Measurements from ENCODE around the gene VCAM1. TPM values are rescaled to one million over a fixed set of nuclear protein-coding genes. Genes with fewer than 3 reads are reported as not detected.

The VCAM1 gene
- total RNA-seq, 1 experiment from 2014 or later: not detected

DNA sequence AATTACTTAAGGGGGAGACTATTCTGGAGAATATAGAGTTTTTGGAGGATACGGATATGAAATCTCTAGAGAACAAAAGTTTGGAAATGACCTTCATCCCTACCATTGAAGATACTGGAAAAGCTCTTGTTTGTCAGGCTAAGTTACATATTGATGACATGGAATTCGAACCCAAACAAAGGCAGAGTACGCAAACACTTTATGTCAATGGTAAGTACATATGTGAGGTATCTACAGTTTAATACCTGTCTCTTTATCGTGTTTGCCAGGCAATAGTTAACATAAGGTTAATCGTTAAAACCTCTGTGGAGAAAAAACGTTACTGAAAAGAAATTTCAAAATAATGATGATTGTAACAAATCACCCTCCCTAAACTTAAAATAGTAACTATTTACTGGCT is 11.8 kb downstream of the VCAM1 start (continued):
- TF ChIP-seq, protein P1, sequence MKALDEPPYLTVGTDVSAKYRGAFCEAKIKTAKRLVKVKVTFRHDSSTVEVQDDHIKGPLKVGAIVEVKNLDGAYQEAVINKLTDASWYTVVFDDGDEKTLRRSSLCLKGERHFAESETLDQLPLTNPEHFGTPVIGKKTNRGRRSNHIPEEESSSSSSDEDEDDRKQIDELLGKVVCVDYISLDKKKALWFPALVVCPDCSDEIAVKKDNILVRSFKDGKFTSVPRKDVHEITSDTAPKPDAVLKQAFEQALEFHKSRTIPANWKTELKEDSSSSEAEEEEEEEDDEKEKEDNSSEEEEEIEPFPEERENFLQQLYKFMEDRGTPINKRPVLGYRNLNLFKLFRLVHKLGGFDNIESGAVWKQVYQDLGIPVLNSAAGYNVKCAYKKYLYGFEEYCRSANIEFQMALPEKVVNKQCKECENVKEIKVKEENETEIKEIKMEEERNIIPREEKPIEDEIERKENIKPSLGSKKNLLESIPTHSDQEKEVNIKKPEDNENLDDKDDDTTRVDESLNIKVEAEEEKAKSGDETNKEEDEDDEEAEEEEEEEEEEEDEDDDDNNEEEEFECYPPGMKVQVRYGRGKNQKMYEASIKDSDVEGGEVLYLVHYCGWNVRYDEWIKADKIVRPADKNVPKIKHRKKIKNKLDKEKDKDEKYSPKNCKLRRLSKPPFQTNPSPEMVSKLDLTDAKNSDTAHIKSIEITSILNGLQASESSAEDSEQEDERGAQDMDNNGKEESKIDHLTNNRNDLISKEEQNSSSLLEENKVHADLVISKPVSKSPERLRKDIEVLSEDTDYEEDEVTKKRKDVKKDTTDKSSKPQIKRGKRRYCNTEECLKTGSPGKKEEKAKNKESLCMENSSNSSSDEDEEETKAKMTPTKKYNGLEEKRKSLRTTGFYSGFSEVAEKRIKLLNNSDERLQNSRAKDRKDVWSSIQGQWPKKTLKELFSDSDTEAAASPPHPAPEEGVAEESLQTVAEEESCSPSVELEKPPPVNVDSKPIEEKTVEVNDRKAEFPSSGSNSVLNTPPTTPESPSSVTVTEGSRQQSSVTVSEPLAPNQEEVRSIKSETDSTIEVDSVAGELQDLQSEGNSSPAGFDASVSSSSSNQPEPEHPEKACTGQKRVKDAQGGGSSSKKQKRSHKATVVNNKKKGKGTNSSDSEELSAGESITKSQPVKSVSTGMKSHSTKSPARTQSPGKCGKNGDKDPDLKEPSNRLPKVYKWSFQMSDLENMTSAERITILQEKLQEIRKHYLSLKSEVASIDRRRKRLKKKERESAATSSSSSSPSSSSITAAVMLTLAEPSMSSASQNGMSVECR (CRISPR knock-in tag; IDR thresholded peaks at IDR 0.05; ENCODE audit: borderline replicate concordance): no peak

DNA sequence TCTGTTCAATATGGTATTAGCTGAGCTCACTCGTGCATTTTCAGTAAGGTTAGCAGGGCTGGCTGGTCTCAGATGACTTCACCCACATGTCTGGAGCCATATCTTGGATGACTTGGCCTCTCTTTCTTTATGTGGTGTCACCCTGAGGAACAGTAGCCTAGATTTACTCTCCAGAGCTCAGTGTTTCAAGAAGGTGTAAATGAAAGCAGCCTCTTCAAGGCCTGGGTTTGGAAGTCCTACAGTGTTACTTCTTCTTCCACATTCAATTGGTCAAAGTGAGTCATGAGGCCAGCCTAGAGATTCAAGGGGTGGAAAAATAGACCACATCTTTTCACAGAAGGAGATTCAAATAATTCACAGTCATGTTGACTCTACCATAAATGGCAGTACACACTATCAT is 12.2 kb downstream of the VCAM1 start:
- H3K4me3 Mint-ChIP-seq: no peak overlapping the region
- H3K4me1 Mint-ChIP-seq: no peaks in the 10 kb centered on the region
- DNase-seq (ENCODE audit: low spot score) (no peak), ATAC-seq (no peak)
- H3K36me3 Mint-ChIP-seq: no peaks in the 10 kb centered on the region
- H3K27ac Mint-ChIP-seq: no peak overlapping the region
- no peaks in the 10 kb centered on the region for H3K9me3 Mint-ChIP-seq
- POLR2A ChIA-PET: no interaction called here
- CTCF ChIA-PET: no interaction called here
- H3K27me3 Mint-ChIP-seq (ENCODE audit: low read depth): no peaks in the 10 kb centered on the region
- TF ChIP-seq E2F1 (CRISPR knock-in tag; IDR thresholded peaks at IDR 0.05): no peak
- TF ChIP-seq, protein P2, sequence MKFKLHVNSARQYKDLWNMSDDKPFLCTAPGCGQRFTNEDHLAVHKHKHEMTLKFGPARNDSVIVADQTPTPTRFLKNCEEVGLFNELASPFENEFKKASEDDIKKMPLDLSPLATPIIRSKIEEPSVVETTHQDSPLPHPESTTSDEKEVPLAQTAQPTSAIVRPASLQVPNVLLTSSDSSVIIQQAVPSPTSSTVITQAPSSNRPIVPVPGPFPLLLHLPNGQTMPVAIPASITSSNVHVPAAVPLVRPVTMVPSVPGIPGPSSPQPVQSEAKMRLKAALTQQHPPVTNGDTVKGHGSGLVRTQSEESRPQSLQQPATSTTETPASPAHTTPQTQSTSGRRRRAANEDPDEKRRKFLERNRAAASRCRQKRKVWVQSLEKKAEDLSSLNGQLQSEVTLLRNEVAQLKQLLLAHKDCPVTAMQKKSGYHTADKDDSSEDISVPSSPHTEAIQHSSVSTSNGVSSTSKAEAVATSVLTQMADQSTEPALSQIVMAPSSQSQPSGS (CRISPR knock-in tag; IDR thresholded peaks at IDR 0.05; ENCODE audit: borderline replicate concordance, low read depth): no peak

- Mint-ChIP-seq H3K4me1 (no peaks in the 10 kb centered on the region), H3K36me3 (no peaks in the 10 kb centered on the region), H3K9me3 (no peaks in the 10 kb centered on the region), H3K27me3 (ENCODE audit: low read depth) (no peaks in the 10 kb centered on the region), H3K27ac (no peak overlapping the region), H3K4me3 (no peak overlapping the region)
- ATAC-seq (no peak), DNase-seq (ENCODE audit: low spot score) (no peak)
- ChIA-PET CTCF (no interaction called here), POLR2A (no interaction called here)
- TF ChIP-seq ESRRA (CRISPR knock-in tag; IDR thresholded peaks at IDR 0.05; ENCODE audit: borderline replicate concordance) (no peak), ZNF317 (CRISPR knock-in tag; IDR thresholded peaks at IDR 0.05; ENCODE audit: borderline replicate concordance, low read depth) (no peak), ZNF232 (CRISPR knock-in tag; IDR thresholded peaks at IDR 0.05) (no peak)
Observed at GRCh38 chr1:100734676-100735075, 15.1 kb downstream of the VCAM1 start.

DNA sequence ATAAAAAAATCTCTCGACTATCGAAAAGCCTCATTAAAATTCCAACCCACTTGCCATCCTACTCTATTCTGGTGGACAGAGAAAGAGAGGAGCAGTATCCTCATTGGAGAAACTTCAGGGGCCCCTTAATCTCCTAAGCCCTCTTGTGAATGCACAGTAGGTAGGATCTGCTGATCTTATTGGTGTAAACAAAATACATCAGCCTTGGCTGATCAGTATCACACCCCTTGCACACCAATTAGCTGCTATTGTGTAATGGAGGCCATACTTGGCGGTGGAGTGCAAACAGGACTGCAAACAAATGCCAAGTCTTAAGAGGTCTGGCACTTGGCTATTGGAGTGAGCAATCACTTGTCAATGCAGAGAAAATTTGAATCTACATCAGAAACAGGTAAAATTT is 15.7 kb downstream of the VCAM1 start:
- Mint-ChIP-seq H3K4me1 (no peaks in the 10 kb centered on the region), H3K27ac (no peak overlapping the region), H3K27me3 (ENCODE audit: low read depth) (no peaks in the 10 kb centered on the region), H3K36me3 (no peaks in the 10 kb centered on the region), H3K9me3 (no peaks in the 10 kb centered on the region), H3K4me3 (no peak overlapping the region)
- ChIA-PET POLR2A (no interaction called here), CTCF (no interaction called here)
- DNase-seq (ENCODE audit: low spot score) (no peak), ATAC-seq (no peak)
- TF ChIP-seq, protein P2 (CRISPR knock-in tag; IDR thresholded peaks at IDR 0.05; ENCODE audit: borderline replicate concordance, low read depth): no peak
- TF ChIP-seq ZNF232 (CRISPR knock-in tag; IDR thresholded peaks at IDR 0.05) (no peak), SP1 (CRISPR knock-in tag; conservative IDR thresholded peaks at IDR 0.05) (no peak), NFATC4 (CRISPR knock-in tag; IDR thresholded peaks at IDR 0.05) (no peak), ZNF396 (CRISPR knock-in tag; IDR thresholded peaks at IDR 0.05; ENCODE audit: borderline replicate concordance) (no peak), CREM (CRISPR knock-in tag; IDR thresholded peaks at IDR 0.05) (no peak), SMAD4 (CRISPR knock-in tag; IDR thresholded peaks at IDR 0.05) (no peak), RORB (CRISPR knock-in tag; IDR thresholded peaks at IDR 0.05) (no peak), MAX (CRISPR knock-in tag; IDR thresholded peaks at IDR 0.05) (no peak), E2F5 (CRISPR knock-in tag; IDR thresholded peaks at IDR 0.05) (no peak), FOXK1 (CRISPR knock-in tag; IDR thresholded peaks at IDR 0.05) (no peak), NFE2L1 (CRISPR knock-in tag; IDR thresholded peaks at IDR 0.05) (no peak), HMGXB4 (CRISPR knock-in tag; IDR thresholded peaks at IDR 0.05) (no peak), SMAD3 (CRISPR knock-in tag; IDR thresholded peaks at IDR 0.05; ENCODE audit: borderline replicate concordance) (no peak), ZBTB21 (CRISPR knock-in tag; IDR thresholded peaks at IDR 0.05; ENCODE audit: borderline replicate concordance) (no peak), JAZF1 (CRISPR knock-in tag; IDR thresholded peaks at IDR 0.05) (no peak)
